OCI-LY3 (cell line): ENCODE results near the gene SYT1.

Experiments used
- CTCF ChIP-seq: fragments of 200-600, 300-600 bp; sonication (generic); IDR thresholded peaks from 2 replicates; pipeline ENCODE4 v1.5.1; 2014; ENCODE audit warnings: antibody characterized with exemption, low read length, low read depth
- EZH2phosphoT487 ChIP-seq: fragments of 200-600 bp; shearing (Covaris generic); IDR thresholded peaks from 2 replicates; pipeline ENCODE4 v1.6.1; 2018; ENCODE audit warnings: antibody characterized with exemption, mixed run types, low read depth

- no peak for TF ChIP-seq CTCF
- TF ChIP-seq EZH2phosphoT487, result no peak
These were observed 158.7 kb downstream of the SYT1 start for GRCh38 chr12:79023261-79023660.
